PC-3 (cell line): ENCODE data around the gene UGT1A3. TPM values are rescaled to one million over a fixed set of nuclear protein-coding genes. Genes with fewer than 3 reads are reported as not detected.

Source experiments
- ATAC-seq: fragments of 200-7000 bp; cut with Tn5 transposase; 2 replicates; pipeline ENCODE4 v1.9.1; 2020; ENCODE audit warnings: mild to moderate bottlenecking, moderate library complexity
- BruUV-seq: library from RNA; stranded (reverse); fragments of 400-500 nt; replicated peaks from 2 replicates; lab custom pipeline; 2021; lab: Mats Ljungman, UMichigan
- CTCF ChIA-PET: fragments of 300-600 bp; sonication (Branson Sonifier 250); formaldehyde crosslinking; loops from one replicate; lab custom pipeline; 2022; ENCODE audit warnings: antibody characterized with exemption; lab: Charles Lee
- POLR2A ChIA-PET: fragments of 300-600 bp; sonication (Branson Sonifier 250); formaldehyde crosslinking; loops from one replicate; lab custom pipeline; 2022; ENCODE audit warnings: antibody characterized with exemption; ENCODE audit not compliant: unreplicated experiment; lab: Charles Lee
- DNase-seq: peaks from one replicate; pipeline ENCODE4 v3.0.0-alpha.2; 2015
- H2AFZ ChIP-seq: fragments of 300-600 bp; sonication (generic); 2 replicates; pipeline ENCODE4 v1.6.0; 2016; ENCODE audit warnings: antibody characterized with exemption, low read length
- H3F3A ChIP-seq: fragments of 300-600 bp; sonication (generic); one replicate; pipeline ENCODE4 v1.6.0; 2017; ENCODE audit warnings: antibody characterized with exemption, low read length, control low read depth, mild to moderate bottlenecking; ENCODE audit not compliant: unreplicated experiment
- H3K27ac ChIP-seq: fragments of 300-600 bp; sonication (generic); 2 replicates; pipeline ENCODE4 v1.5.1; 2016; ENCODE audit warnings: mild to moderate bottlenecking, low read length
- H3K27me3 ChIP-seq: fragments of 300-600 bp; sonication (generic); 2 replicates; pipeline ENCODE4 v1.6.1; 2016; ENCODE audit warnings: low read length, mixed read lengths
- H3K36me3 ChIP-seq: fragments of 300-600 bp; sonication (generic); 2 replicates; pipeline ENCODE4 v1.6.1; 2016; ENCODE audit warnings: low read depth, mixed run types, low read length, mixed read lengths
- H3K4me1 ChIP-seq: fragments of 300-600 bp; sonication (generic); 2 replicates; pipeline ENCODE4 v1.5.1; 2016; ENCODE audit warnings: low read length; ENCODE audit not compliant: insufficient read depth
- H3K4me2 ChIP-seq: fragments of 300-600 bp; sonication (generic); 2 replicates; pipeline ENCODE4 v1.6.0; 2016; ENCODE audit warnings: low read length
- H3K4me3 ChIP-seq: fragments of 300-600 bp; sonication (generic); 2 replicates; pipeline ENCODE4 v1.5.1; 2016; ENCODE audit warnings: mild to moderate bottlenecking, low read length, mixed read lengths
- H3K79me2 ChIP-seq: fragments of 300-600 bp; sonication (generic); 2 replicates; pipeline ENCODE4 v1.6.1; 2017; ENCODE audit warnings: low read length, mixed read lengths
- H3K9ac ChIP-seq: fragments of 300-600 bp; sonication (generic); 2 replicates; pipeline ENCODE4 v1.6.0; 2016; ENCODE audit warnings: mild to moderate bottlenecking, low read length
- H3K9me2 ChIP-seq: fragments of 300-600 bp; sonication (generic); replicated peaks from 2 replicates; pipeline ENCODE4 v1.6.1; 2016; ENCODE audit warnings: mixed run types, low read length, mixed read lengths
- H3K9me3 ChIP-seq: fragments of 300-600 bp; sonication (generic); 2 replicates; pipeline ENCODE4 v1.6.1; 2016; ENCODE audit warnings: low read length, mixed read lengths
- H4K20me1 ChIP-seq: fragments of 300-600 bp; sonication (generic); 2 replicates; pipeline ENCODE4 v1.6.1; 2016; ENCODE audit warnings: low read length, mixed read lengths
- EZH2 ChIP-seq: fragments of 300-600 bp; sonication (generic); IDR thresholded peaks from one replicate; pipeline ENCODE4 v1.6.1; 2017; ENCODE audit warnings: antibody characterized with exemption, mild to moderate bottlenecking, low read length; ENCODE audit not compliant: unreplicated experiment
- EZH2phosphoT487 ChIP-seq: fragments of 300-600 bp; sonication (generic); IDR thresholded peaks from 2 replicates; pipeline ENCODE4 v1.6.1; 2018; ENCODE audit warnings: mild to moderate bottlenecking, antibody characterized with exemption, low read length, borderline replicate concordance
- intact Hi-C: fragments of 100-400 bp; cut with micrococcal nuclease; formaldehyde crosslinking; loops from 2 replicates; pipeline ENCODE4 v1.9.0; 2023
- total RNA-seq: library from RNA; depleted of rRNA; stranded (reverse); fragments of >200 nt; gene quantifications from 2 replicates; pipeline ENCODE4 v1.2.3, GENCODE V29; 2014
- TF ChIP-seq, protein P1 (sequence below): fragments of 300-600 bp; sonication (generic); conservative IDR thresholded peaks from 2 replicates; pipeline ENCODE4 v1.5.1; 2017; ENCODE audit warnings: antibody characterized with exemption, low read depth, mild to moderate bottlenecking, low read length

Gene UGT1A3
- total RNA-seq, 1 experiment from 2014 or later: not detected

DNA sequence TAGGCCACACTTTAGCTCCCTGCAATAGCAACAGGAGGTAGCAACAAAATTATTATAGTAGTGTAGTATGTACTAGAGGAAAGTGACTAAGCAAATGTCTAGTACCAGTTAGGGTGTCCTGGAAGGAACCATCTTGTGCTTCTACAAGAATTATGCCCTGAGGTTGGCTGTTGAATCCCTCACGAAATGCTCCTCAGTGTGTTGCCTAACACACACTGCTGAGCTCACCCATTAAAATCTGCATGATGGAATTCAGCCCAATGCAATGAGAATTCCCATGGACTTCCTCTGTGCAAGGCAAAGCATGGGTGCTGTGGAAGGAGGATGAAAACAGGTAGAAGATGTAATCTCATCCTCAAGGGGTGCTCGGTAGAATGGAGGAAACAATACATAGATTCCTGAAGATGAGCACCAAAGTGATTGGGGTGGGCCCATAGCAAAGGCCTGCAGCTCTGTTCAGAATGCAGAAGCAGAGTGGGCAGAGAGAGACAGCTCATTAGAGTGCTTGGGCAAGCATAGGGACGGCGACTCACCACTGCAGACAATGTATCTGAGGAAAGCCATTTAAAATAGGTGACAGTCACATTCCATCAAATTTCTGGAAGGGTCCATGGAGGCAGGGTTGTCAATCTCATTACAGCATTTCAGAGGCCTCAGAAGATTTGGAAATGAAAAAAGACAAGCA is 48.3 kb upstream of the UGT1A3 start:
- no peak overlapping the region for H3K4me3 ChIP-seq
- no peak overlapping the region for H3K4me2 ChIP-seq
- intact Hi-C loops: no loop called here
- no peak for TF ChIP-seq EZH2
- TF ChIP-seq EZH2phosphoT487: no peak
- TF ChIP-seq, protein P1, sequence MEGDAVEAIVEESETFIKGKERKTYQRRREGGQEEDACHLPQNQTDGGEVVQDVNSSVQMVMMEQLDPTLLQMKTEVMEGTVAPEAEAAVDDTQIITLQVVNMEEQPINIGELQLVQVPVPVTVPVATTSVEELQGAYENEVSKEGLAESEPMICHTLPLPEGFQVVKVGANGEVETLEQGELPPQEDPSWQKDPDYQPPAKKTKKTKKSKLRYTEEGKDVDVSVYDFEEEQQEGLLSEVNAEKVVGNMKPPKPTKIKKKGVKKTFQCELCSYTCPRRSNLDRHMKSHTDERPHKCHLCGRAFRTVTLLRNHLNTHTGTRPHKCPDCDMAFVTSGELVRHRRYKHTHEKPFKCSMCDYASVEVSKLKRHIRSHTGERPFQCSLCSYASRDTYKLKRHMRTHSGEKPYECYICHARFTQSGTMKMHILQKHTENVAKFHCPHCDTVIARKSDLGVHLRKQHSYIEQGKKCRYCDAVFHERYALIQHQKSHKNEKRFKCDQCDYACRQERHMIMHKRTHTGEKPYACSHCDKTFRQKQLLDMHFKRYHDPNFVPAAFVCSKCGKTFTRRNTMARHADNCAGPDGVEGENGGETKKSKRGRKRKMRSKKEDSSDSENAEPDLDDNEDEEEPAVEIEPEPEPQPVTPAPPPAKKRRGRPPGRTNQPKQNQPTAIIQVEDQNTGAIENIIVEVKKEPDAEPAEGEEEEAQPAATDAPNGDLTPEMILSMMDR: no peak
- H4K20me1 ChIP-seq: no peaks in the 10 kb centered on the region
- ATAC-seq: no peak
- no peaks in the 10 kb centered on the region for H3K36me3 ChIP-seq
- ChIA-PET POLR2A (no interaction called here), CTCF (interaction anchor here (1.0 kb wide), 1 partner anchor 127 kb away, joined by 4 read pairs; no protein-coding TSS in a partner anchor)
- 0 out of 2 replicates have a peak, but pooled peaks cover 7% of the 10 kb centered on the region for H3K4me1 ChIP-seq
- no peaks in the 10 kb centered on the region for H3K27me3 ChIP-seq
- H3K9me2 ChIP-seq: no peaks in the 10 kb centered on the region; the same call in 1 of the 2 replicates
- no peak overlapping the region for H3K9ac ChIP-seq
- no TSS peak for BruUV-seq
- DNase-seq: no peak
- no peak overlapping the region for H3K27ac ChIP-seq
- no peak overlapping the region for H2AFZ ChIP-seq
- H3K9me3 ChIP-seq: no peaks in the 10 kb centered on the region
- H3K79me2 ChIP-seq: no peaks in the 10 kb centered on the region
- no peaks in the 10 kb centered on the region for H3F3A ChIP-seq

DNA sequence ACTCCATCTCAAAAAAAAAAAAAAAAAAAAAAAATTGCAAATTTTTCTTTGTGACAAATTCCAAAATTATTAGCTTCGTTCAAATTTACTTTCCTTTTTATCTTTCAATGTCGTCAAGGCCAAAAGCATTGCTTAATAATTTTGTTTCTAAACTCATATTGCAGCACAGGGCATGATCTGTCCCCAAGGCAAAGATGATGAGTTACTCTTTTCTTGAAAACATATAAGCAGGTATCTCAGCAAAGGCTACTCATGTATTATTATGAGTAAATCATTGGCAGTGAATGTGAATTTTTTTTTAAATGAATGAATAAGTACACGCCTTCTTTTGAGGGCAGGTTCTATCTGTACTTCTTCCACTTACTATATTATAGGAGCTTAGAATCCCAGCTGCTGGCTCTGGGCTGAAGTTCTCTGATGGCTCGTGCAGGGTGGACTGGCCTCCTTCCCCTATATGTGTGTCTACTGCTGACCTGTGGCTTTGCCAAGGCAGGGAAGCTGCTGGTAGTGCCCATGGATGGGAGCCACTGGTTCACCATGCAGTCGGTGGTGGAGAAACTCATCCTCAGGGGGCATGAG is 47.2 kb upstream of the UGT1A3 start, which contains the start of gene UGT1A7:
Gene UGT1A7 (plus strand): TSS at position 381 of the 579 bp plus-strand sequence. CDS start 37 bp downstream, at position 418.
- DNase-seq: no peak
- no TSS peak for BruUV-seq
- POLR2A ChIA-PET: no interaction called here
- Histone ChIP-seq H3F3A (no peaks in the 10 kb centered on the region), H3K9ac (no peak within 1 kb of the TSS), H3K27ac (no peak within 1 kb of the TSS), H3K4me1 (0 out of 2 replicates have a peak, but pooled peaks cover 7% of the 10 kb centered on the region), H3K9me3 (no peaks in the 10 kb centered on the region), H3K4me3 (no peak within 1 kb of the TSS), H3K9me2 (no peaks in the 10 kb centered on the region; the same call in 1 of the 2 replicates), H3K36me3 (no peaks in the 10 kb centered on the region), H3K27me3 (no peaks in the 10 kb centered on the region), H3K79me2 (no peaks in the 10 kb centered on the region), H3K4me2 (no peak within 1 kb of the TSS), H2AFZ (no peak within 1 kb of the TSS), H4K20me1 (no peaks in the 10 kb centered on the region)
- no peak for ATAC-seq
- intact Hi-C loops: no loop called here
- CTCF ChIA-PET: no interaction called here
- TF ChIP-seq, protein P1: no peak
- TF ChIP-seq EZH2 (no peak), EZH2phosphoT487 (no peak)

DNA sequence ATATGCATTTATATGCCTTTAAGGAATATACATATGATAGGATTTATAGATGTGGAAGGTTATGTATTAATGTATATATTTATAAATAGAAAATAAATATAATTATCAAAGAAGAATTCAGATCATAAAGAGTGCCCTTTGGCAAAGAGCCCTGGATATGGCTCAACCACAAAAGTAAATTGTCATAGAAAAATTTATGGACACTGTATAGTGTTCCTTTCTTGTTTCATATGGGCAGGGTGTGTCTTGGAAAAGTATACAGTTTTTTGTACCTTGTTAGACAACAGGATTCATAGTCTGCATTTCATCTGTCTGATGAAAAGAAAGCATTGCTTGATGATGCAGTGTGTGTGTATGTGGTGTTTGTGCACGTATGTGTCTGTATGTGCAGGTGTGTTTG is 44.2 kb upstream of the UGT1A3 start:
- BruUV-seq: no TSS peak
- Histone ChIP-seq H2AFZ (no peak overlapping the region), H3K9me3 (no peaks in the 10 kb centered on the region)

More for the DNA sequence above, 44.2 kb upstream of the UGT1A3 start:
- no peak overlapping the region for H3K4me2 ChIP-seq
- no peak overlapping the region for H3K9ac ChIP-seq
- ATAC-seq: peak; percentile 53
- no peak for TF ChIP-seq EZH2phosphoT487
- H3K4me3 ChIP-seq: no peak overlapping the region
- no peaks in the 10 kb centered on the region; the same call in 1 of the 2 replicates for H3K9me2 ChIP-seq
- ChIA-PET POLR2A (no interaction called here), CTCF (no interaction called here)
- H3F3A ChIP-seq: no peaks in the 10 kb centered on the region
- no peaks in the 10 kb centered on the region for H4K20me1 ChIP-seq
- no peaks in the 10 kb centered on the region for H3K27me3 ChIP-seq
- DNase-seq: peak; percentile 17
- H3K79me2 ChIP-seq: no peaks in the 10 kb centered on the region
- intact Hi-C loops: no loop called here
- peaks cover 20% of the 10 kb centered on the region for H3K4me1 ChIP-seq
- no peaks in the 10 kb centered on the region for H3K36me3 ChIP-seq
- no peak overlapping the region for H3K27ac ChIP-seq
